ENCODE data around the gene LYSMD2. TPM values are rescaled to one million over a fixed set of nuclear protein-coding genes. Genes with fewer than 3 reads are reported as not detected.

The LYSMD2 gene
- total RNA-seq, 2 experiments from 2014 or later = 18.5 to 19.0 TPM

DNA sequence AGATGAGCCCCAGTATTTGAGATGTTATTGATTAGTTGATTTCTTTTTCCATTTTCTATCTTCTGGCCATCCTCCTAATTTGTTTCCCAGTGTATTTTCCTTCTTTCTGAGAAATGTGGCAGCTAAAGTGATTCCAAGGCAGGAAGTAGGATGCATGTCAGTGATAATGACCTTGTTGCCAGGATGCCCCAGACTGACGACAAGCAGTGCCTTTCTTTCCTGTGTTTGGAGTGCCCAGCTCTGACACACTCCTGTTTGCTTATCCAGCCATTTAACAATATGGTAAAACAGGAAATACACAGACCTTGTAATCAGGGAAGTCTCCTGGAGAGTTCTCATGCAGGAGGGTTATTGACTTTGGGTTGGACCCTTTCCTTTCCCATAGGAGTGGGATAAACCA is 34.3 kb upstream of the LYSMD2 start:
- ChIA-PET POLR2A (no interaction called here), CTCF (interaction anchor here (2.6 to 5.8 kb wide), 2 partner anchors 15 to 122 kb away, joined by 8 to 36 read pairs; no protein-coding TSS in a partner anchor)
- Mint-ChIP-seq H3K27me3 (no peaks in the 10 kb centered on the region), H3K36me3 (ENCODE audit: low read depth) (peaks cover 18% of the 10 kb centered on the region), H3K4me1 (ENCODE audit: low read depth) (peaks cover 14% of the 10 kb centered on the region), H3K4me3 (no peak overlapping the region), H3K27ac (no peak overlapping the region), H3K9me3 (no peaks in the 10 kb centered on the region)
- ATAC-seq (no peak), DNase-seq (no peak)
- TF ChIP-seq, protein P1, sequence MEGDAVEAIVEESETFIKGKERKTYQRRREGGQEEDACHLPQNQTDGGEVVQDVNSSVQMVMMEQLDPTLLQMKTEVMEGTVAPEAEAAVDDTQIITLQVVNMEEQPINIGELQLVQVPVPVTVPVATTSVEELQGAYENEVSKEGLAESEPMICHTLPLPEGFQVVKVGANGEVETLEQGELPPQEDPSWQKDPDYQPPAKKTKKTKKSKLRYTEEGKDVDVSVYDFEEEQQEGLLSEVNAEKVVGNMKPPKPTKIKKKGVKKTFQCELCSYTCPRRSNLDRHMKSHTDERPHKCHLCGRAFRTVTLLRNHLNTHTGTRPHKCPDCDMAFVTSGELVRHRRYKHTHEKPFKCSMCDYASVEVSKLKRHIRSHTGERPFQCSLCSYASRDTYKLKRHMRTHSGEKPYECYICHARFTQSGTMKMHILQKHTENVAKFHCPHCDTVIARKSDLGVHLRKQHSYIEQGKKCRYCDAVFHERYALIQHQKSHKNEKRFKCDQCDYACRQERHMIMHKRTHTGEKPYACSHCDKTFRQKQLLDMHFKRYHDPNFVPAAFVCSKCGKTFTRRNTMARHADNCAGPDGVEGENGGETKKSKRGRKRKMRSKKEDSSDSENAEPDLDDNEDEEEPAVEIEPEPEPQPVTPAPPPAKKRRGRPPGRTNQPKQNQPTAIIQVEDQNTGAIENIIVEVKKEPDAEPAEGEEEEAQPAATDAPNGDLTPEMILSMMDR (IDR thresholded peaks at IDR 0.05) = no peak
- intact Hi-C loops (cut with micrococcal nuclease) = no loop called here

DNA sequence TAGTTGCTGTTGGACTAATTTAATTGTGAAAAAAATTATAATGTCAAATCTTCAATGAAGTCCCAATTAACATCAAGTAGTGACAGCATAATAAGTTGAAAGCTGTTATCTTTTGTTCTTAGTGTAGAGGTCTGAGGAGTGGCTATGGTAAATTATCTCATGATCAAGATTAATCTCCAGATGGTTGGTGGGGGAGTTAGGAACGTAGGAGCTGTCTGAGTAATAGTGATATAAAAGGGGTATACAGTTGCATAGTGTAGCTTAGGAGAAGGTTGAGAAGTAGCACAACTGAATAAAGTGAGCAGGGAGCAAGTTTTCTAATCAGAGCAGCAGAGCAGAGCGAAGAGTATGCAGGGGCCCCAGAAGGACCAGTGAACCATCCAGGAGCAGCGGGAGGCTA is 33.4 kb upstream of the LYSMD2 start:
- ChIA-PET CTCF (interaction anchor here (1.0 to 5.8 kb wide), 4 partner anchors 11 to 121 kb away, joined by 3 to 36 read pairs (median 3); no protein-coding TSS in a partner anchor), POLR2A (interaction anchor here (0.8 to 1.9 kb wide), 2 partner anchors 16 to 18 kb away, joined by 4 to 5 read pairs; no protein-coding TSS in a partner anchor)
- no peaks in the 10 kb centered on the region for H3K9me3 Mint-ChIP-seq
- TF ChIP-seq, protein P1 (IDR thresholded peaks at IDR 0.05) = no peak
- no peak for DNase-seq
- H3K27ac Mint-ChIP-seq = no peak overlapping the region
- no peak for ATAC-seq
- peaks cover 8% of the 10 kb centered on the region for H3K4me1 Mint-ChIP-seq (ENCODE audit: low read depth)
- no peak overlapping the region for H3K4me3 Mint-ChIP-seq
- intact Hi-C loops (cut with micrococcal nuclease) = no loop called here
- peaks cover 18% of the 10 kb centered on the region for H3K36me3 Mint-ChIP-seq (ENCODE audit: low read depth)
- no peaks in the 10 kb centered on the region for H3K27me3 Mint-ChIP-seq

DNA sequence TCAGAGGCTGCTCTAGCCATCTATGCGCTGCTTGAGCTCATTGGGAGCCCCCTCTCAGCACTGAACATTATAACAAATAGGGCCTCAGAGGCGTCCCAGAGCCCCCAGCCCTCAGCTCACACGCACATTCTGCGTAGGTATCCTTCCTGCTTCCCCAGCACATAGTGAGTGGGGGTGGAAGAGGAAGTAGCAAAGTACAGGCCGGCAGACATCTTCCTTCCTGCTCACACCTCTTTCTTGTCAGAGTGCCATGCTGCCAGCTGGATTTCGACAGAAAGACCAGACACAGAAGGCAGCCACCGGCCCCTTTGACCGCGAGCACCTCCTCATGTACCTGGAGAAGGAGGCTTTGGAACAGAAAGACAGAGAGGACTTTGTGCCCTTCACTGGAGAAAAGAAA is 30.6 kb upstream of the LYSMD2 start:
- no peak overlapping the region for H3K4me3 Mint-ChIP-seq
- H3K27ac Mint-ChIP-seq = peak overlapping the region; percentile 82
- ChIA-PET CTCF (interaction anchor here (0.8 to 5.8 kb wide), 6 partner anchors 9 to 118 kb away, joined by 3 to 41 read pairs (median 4); no protein-coding TSS in a partner anchor), POLR2A (interaction anchor here (0.7 to 1.5 kb wide), 3 partner anchors 8 to 31 kb away, joined by 3 to 5 read pairs (median 4); partner anchors contain the start of gene LYSMD2)
- peak; percentile 25 for DNase-seq
- intact Hi-C loops (cut with micrococcal nuclease) = no loop called here
- H3K9me3 Mint-ChIP-seq = no peaks in the 10 kb centered on the region
- peaks cover 18% of the 10 kb centered on the region for H3K36me3 Mint-ChIP-seq (ENCODE audit: low read depth)
- no peaks in the 10 kb centered on the region for H3K27me3 Mint-ChIP-seq
- TF ChIP-seq, protein P1 (IDR thresholded peaks at IDR 0.05) = no peak
- peaks cover 8% of the 10 kb centered on the region for H3K4me1 Mint-ChIP-seq (ENCODE audit: low read depth)
- peak; percentile 76 for ATAC-seq

DNA sequence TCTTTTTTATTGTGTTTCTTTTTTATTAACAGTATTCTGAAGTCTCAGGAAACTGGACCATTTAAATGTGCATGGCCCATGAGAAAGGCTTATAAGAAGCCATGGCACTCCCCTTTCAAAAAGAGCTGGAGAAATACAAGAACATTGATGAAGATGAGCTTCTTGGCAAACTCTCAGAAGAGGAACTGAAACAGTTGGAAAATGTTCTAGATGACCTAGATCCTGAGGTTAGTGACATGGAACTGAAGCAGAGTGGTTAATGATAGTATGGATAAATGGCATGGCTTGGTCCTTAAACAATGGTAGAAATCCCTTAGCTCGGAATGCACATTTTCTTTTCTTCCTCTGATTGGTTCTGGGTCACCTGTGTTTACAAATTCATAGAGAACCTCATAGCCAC is 28.9 kb upstream of the LYSMD2 start:
- no peak overlapping the region for H3K4me3 Mint-ChIP-seq
- POLR2A ChIA-PET = interaction anchor here (0.5 kb wide), 1 partner anchor 109 kb away, joined by 3 read pairs; no protein-coding TSS in a partner anchor
- peaks cover 8% of the 10 kb centered on the region for H3K4me1 Mint-ChIP-seq (ENCODE audit: low read depth)
- CTCF ChIA-PET = interaction anchor here (2.8 to 3.3 kb wide), 2 partner anchors 10 to 116 kb away, joined by 14 to 41 read pairs; no protein-coding TSS in a partner anchor
- no peak for DNase-seq
- H3K9me3 Mint-ChIP-seq = no peaks in the 10 kb centered on the region
- peaks cover 18% of the 10 kb centered on the region for H3K36me3 Mint-ChIP-seq (ENCODE audit: low read depth)
- no peaks in the 10 kb centered on the region for H3K27me3 Mint-ChIP-seq
- no peak overlapping the region for H3K27ac Mint-ChIP-seq
- TF ChIP-seq, protein P1 (IDR thresholded peaks at IDR 0.05) = no peak
- intact Hi-C loops (cut with micrococcal nuclease) = no loop called here
- no peak for ATAC-seq

DNA sequence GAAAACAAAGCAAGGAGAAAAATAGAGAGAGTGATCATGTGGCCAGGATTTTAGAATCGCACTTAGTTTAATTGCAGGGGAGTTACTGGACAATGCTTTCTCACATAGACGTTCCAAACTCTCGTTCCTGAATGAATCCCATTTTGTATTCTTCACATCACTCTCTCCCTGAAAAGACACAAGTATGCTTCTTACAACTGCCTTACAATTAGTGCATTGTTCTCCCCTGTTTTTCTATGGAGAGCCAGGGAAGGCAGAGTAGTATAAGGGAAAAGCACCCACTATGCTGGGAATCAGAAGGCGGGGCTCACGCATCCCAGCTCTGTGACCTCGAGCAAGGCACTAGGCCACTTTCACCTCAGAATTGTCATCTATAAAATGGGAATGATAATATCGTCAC is 28.3 kb upstream of the LYSMD2 start:
- TF ChIP-seq, protein P1 (IDR thresholded peaks at IDR 0.05) = no peak
- DNase-seq (no peak), ATAC-seq (no peak)
- peaks cover 8% of the 10 kb centered on the region for H3K4me1 Mint-ChIP-seq (ENCODE audit: low read depth)
- no peak overlapping the region for H3K27ac Mint-ChIP-seq
- no peak overlapping the region for H3K4me3 Mint-ChIP-seq
- ChIA-PET CTCF (interaction anchor here (2.8 to 3.3 kb wide), 2 partner anchors 11 to 116 kb away, joined by 14 to 41 read pairs; no protein-coding TSS in a partner anchor), POLR2A (no interaction called here)
- peaks cover 18% of the 10 kb centered on the region for H3K36me3 Mint-ChIP-seq (ENCODE audit: low read depth)
- no peaks in the 10 kb centered on the region for H3K9me3 Mint-ChIP-seq
- intact Hi-C loops (cut with micrococcal nuclease) = no loop called here
- H3K27me3 Mint-ChIP-seq = no peaks in the 10 kb centered on the region
